OCI-M2 (cell line): ENCODE data around the gene RAB41.
"Not testable (repeated sequence)": the region's sequence is repeated elsewhere in the genome, so short reads cannot be mapped to it uniquely, and the experiment has no call there.

Experiments
- DNase-seq: peaks from one replicate; lab custom pipeline; 2025; ENCODE audit not compliant: unreplicated experiment; lab: John Stamatoyannopoulos, UW

The RAB41 gene

DNA sequence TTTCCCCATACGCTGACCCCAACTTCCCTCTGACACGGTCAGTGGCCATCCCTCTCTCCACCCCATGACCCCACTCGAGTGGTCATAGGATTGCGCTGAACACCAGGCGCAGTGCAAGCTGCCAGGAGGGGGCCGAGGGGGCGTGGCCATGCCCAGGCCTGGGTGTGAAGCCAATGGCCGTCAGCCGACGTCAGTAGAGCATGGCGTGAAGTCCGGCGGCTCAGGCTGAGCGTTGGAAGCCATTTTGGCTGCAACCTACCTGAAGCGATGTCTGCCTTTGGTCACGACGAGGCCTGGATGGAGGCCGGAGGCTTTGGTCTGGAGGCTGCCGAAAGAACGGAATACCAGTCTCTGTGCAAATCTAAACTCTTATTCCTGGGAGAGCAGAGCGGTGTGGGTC is at the start of gene RAB41:
Gene RAB41 (plus strand): TSS at position 222 of the 400 bp plus-strand sequence. CDS start 46 bp downstream, at position 268.
- DNase-seq = no peak

DNA sequence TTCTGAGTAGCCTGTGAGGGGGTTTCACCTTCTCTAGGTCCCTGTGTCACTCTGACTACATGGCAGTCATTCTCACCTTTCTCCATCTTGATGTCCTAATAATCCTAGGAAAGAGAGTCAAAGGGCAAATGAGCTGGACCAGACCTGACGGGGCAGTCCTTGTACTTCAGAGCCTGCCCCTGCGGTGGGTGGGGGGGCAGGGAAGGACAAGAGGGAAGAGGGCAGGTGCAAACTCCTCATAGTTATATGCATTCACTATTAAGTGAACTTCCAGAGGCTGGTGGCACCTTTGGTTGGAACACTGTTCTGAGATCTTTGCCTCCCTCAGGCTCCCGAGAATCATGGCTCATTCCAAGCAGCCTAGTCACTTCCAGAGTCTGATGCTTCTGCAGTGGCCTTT is 47.6 kb upstream of the RAB41 start, which contains the start of gene AWAT1:
Gene AWAT1 (plus strand): TSS at position 301 of the 400 bp plus-strand sequence. CDS start 41 bp downstream, at position 342.
- DNase-seq = no peak

DNA sequence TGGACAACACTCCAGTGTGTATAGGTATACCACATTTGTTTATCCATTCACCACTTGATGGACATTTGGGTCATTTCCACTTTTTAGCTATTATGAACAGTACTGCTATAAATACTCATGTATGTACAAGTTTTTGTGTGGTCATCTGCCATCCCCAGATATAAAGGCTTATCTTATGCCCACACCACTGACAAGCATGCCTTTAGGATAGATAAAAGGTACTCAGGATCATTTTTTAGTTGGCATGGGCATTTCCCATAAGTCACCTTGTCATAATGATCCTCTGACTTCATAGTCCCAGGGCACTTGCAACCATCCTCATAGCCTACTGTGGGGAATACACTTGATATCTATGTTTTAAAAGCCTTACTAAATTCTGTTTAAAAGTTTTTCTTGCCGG is 41.2 kb upstream of the RAB41 start:
- DNase-seq = no peak

DNA sequence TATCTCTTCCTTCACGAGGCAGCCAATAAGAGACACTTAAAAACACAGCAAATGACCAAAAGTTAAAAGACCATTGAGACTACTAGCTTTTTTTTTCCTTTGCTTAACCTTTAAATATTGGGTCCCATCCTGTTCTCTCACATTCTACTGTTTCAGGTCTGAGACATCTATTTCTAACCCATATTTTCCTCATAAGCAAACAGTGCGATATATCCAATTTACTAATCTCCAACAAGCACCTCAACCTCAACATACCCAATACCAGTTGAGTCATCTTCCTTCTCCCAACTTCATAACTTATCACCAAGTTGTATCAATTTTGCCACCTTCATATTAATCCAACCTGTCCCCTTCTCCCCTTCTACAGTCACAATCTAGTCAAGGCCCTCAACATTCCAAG is 40.5 kb upstream of the RAB41 start:
- no peak for DNase-seq

DNA sequence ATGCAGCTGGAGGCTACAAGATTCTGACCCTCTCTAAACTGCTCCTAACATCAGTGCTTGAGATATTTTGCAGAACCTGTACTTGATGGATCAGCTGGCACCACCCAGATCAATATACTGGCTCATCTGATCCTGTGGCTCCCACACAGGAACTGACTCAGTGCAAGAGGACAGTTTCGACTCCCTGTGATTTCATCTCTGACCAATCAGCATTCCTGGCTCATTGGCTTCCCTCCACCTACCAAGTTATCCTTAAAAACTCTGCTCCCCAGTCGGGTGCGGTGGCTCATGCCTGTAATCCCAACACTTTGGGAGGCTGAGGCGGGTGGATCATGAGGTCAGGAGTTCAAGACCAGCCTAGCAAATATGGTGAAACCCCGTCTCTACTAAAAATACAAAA is 38.4 kb upstream of the RAB41 start:
- DNase-seq = not testable (repeated sequence)

DNA sequence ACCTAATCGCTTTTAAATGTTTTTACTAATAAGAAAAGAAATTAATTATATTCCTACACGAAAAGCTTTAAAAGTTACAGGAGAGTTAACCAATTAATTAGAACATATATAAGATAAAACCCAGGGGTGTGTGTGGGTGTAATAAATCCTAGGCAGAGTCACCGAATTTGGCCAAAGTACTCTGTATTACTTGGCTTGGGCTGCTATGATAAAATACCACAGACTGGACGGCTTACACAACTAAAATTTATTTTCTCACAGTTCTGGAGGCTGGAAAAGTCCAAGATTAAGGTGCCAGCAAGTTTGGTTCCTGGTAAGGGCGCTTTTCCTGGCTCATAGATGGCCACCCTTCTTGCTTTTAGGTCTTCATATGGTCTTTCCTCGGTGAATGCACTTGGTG is 37.1 kb upstream of the RAB41 start:
- no peak for DNase-seq

DNA sequence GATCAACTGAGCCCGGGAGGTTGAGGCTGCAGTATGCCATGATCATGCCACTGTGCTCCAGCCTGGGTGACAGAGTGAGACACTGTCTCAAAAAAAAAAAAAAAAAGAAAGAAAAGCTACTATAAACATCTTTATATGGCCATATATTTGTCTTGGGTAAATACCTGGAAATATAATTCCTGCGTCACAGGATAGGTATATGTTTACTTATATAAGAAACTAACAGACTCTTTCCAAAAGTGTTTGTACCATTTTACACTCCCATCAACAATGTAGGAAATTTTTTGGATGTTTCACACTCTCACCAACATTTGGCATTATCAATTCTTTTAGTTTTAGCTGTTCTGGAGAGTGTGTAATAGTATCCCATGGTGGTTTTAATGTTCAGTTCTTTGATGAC is 34.7 kb upstream of the RAB41 start:
- no peak for DNase-seq

DNA sequence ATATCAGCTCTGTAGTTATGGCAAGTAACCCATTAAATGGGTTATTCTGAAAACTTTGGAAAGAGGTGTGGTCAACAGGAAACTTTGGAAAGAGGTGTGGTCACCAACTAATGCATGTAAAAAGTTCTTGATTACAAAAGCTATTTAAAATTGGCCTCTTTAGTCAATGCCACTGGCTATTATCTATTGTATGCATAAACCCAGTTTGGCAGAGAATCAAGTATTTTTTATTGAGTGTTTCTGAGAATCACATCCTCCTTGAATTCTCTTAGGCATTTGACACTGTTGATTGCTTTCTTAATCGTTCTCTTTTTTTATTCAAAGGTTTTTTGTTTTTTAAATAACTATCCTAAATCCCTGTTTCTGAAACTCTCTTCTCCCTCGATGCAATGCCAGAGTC is 29.5 kb upstream of the RAB41 start:
- no peak for DNase-seq

DNA sequence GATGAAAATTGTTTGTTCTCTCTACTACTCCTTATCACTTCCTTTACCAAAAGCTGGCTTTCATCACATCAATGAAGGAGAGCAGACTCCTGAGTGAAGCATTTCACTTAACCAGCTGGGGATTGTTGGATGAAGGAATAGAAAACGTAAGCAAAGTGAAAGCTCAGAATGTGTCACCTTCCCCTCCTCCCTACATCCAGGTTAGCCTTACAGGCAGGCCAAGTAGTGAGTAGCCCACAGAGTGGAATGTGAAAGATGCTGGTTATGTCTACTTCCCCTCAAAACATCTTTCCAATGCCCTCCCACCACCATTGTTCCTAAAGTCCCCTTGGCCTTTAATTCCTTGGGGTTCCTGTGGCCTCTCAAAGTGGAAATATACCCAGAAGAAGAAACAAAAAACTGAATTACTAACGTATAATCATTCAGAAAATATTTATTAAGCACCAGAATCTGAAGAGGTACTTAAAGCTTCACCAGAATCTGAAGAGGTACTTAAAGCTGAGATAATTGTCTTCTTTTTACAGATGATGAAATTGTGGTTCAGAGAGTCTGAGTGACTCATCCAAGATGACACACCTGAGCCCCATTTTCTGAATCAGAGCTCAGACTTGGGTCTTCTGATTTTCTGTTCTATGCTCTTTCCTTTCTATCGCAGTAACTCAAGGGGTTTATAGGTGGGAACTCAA is 28.5 kb upstream of the RAB41 start:
- DNase-seq = no peak

DNA sequence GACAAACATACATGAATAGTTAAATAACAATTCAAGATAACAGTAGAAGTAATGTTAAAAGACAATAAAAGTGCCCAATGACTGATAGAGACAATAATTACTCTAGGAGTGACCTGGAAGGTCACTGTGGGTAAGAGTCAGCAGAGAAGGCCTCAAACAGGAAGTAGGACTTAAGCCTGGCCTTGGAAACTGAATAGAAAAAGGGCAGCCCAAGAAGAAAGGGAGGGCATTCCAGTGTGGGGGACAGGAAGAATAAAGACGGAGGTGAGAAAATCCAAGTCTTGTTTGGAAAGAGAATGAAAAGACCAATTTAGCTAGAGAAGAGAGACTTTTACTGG is 27.9 kb upstream of the RAB41 start:
- no peak for DNase-seq

DNA sequence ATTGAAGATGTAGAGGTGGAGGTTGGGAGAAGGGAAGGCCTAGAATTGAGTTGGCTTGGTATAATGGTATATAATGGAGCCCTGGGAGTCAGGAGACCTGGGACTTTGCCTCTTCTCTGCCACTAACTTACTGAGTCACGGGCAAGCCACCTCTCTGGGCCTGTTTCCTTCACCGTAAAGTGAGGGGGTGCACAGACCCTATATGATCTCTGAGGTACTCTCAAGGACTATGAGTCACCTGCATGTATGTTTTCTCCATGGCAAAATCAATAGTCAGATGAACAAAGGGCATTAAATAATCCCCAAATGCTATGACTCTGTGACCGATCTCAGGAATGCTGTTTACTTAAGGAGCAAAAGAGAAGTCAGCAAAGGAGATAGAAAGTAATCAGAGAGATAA is 27.1 kb upstream of the RAB41 start:
- DNase-seq = no peak

DNA sequence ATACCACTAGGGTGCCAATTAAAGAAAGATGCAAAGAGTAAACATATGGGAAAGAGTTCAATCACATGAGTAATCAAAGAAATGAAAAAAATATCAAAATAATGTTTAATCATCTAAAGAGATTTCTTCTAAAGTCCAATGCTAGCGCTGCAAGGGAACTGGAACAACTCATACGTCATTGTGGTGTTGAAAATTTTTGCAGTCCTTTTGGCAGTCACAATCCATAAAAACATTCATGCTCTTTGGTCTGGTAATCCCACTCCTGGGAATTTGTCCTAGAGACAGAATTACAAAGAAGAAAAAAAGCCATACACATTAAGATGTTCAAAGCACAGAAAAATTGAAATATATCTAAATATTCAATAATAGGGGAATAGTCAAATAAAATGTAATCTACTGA is 26.5 kb upstream of the RAB41 start:
- no peak for DNase-seq

DNA sequence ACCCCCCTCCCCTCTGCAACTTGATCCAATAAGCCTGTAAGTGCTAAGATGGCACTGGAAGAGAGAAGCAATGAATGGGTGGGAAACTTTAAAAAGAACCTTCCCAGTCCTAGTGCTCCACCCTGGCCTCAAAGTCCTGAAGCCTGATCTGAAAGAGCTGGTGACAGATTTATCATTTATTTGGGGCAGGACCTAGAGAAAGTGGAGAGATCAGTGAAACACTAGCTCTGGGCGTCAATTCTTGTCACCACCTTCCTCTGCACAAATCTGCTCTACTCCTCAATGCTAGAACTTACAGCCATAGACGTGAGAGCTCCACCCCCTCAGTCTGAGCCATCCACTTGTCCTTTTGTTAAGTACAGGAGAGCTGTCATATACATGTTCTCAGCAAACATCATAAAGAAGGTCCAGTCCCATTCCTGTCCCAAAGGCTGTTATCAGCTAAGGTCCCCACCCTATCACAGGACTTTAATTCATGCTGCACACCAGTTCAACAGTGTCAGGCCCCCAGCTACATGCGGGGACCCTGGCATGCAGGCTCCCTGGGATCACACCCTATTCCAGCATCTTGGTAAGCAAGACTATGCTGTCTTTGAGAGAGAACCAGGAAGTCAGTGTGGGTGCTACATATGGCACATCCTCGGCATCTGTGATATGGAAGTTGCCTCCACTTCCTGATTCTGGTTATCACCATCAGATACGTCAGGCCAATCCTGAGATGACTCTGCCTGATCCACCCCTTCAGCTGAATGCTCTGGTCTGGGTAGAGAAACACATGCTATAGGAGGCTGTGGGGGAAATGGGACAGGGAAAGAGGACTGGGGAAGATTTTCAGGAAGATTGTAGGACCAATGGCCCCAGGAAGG is 24.3 kb upstream of the RAB41 start:
- DNase-seq = no peak

DNA sequence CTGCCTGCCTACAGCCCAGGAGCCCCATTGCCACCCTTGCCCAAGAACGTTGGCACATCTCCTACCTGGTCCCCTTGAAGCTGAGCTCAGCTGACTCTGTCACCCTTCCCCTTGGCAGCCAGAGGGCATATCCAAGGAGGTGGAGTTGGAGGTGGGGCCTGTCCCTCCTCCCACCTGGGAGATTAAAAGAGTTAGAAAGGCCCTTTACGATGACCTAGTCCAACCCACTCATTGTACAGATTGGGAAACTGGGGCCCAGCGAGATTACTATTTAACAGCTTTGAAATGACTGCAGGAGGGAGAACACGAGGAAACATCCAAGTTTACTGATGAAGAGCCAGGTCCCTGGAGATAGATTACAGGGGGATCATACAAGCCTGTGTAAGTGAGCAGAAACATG is 21.9 kb upstream of the RAB41 start, which contains the start of gene P2RY4:
Gene P2RY4 (minus strand): TSS at position 101 of the 400 bp plus-strand sequence. CDS start 580 bp downstream, outside the sequence.
- no peak for DNase-seq

DNA sequence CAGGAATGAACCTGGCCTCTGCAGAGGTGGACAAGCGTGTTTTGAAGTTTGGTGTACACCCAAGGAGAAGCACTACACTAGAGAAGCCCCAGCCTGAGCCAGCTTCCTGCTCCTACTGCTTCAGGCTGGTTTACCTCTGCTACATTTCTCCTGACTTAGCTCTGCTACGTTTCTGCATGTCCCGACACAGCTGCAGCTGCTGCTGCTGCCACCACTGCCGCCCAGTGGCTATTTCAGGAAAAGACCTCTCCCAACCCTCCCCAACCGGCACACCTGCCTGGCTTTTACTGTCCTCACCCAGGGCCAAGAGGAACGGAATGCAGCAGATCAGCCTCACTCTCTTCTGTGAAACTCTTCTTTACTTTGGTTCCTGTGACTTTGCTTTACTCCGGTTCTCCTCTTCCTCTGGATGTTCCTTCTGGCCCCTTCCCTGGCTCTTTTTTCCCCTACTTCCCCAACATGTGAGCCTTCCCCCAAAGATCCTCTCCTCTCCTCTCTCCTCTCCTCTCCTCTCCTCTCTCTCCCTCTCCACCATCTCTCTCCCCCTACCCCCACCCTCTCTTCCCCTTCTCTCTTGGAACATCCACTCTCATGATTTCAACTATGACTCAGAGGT is 18.9 kb upstream of the RAB41 start:
- DNase-seq = no peak

DNA sequence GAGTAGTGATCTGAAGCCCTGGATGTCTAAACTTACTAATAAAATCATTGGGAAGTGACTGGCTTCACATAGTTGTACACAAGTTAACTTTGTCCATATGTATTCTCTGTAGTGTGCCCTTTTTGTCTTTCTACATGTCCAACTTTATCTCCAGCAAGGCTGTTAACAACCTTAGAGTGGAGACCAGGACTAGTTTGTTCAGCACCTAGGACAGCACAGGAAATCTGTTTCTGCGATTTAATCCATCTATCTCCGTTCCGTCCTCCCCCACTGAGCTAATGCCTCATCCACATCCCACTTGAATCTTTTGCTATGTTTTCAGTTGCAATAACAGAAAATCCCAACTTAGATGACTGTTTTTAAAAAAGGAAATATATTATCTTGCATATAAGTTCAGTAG is 17.2 kb upstream of the RAB41 start:
- no peak for DNase-seq

DNA sequence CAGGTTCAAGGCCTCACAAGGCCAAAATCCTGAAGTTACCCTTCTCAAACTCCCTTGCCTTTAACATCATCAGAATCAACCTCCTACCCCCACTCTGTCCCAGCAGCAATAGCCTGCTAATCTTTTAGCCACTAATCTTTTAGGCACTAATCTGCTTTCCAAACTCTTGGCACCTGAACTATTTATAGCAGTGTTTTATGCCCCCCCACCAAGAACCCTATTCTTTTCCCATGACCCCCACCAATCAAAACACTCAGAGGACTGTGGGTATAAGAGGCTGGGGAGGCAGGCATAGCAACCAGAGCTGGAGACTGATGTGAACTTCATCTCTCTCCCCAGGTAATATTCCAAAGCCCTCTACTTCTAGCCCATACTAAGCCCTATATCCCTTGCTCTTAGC is 13.9 kb upstream of the RAB41 start, which contains the start of gene ARR3:
Gene ARR3 (plus strand): TSS at position 301 of the 400 bp plus-strand sequence. CDS start 1,052 bp downstream, outside the sequence.
- no peak for DNase-seq

DNA sequence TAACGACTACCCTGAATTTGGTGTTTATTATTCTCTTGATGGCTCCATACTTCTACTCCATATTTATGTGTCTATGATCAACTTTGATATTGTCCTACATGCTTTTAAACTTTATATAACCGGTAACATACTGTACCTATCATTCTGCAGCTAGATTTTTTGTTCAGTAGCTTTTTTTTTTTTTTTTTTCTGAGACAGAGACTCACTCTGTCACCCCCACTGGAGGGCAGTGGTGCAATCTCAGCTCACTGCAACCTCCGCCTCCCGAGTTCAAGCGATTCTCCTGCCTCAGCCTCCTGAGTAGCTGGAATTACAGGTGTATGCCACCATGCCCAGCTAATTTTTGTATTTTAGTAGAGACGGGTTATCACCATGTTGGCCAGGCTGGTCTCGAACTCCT is 7.9 kb upstream of the RAB41 start:
- DNase-seq = not testable (repeated sequence)

DNA sequence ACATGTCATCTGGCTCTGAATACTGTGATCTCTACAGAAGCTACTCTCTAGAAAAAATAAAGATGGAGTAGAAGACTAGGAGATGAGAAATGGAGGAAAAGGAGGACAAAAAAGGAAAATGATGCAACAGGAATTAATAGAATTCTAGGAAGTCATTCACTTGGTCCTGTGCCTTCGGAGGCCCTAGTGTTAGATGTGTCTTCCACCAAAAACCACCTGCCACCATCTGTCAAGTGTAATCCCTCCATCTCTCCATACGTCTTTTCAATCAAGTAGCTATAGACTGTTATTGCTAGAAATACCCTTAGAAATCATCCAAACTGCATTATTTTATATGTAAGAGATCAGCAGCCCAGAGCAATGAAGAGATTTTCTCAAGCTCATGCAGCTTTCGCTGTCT is 2.9 kb upstream of the RAB41 start:
- DNase-seq = no peak

DNA sequence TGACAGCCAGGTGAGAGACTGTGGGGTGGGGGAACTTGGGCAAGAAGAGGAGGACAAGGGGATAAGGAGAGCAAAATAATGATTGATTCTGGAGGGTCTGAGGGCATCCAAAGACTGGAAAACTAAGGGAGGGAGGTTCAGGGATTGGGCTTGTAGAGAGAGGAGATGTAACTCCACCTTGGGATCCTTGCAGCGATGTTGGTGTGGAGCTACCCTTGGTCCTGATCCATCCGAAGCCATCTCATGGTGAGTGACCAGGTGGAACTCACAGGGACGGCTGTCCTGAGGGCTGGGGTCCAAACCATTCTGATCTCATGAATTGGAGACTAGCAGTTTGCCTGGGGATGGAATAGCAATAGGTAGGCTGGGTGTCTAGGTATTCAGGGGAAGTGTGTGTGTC is 1.4 kb upstream of the RAB41 start:
- DNase-seq = no peak

DNA sequence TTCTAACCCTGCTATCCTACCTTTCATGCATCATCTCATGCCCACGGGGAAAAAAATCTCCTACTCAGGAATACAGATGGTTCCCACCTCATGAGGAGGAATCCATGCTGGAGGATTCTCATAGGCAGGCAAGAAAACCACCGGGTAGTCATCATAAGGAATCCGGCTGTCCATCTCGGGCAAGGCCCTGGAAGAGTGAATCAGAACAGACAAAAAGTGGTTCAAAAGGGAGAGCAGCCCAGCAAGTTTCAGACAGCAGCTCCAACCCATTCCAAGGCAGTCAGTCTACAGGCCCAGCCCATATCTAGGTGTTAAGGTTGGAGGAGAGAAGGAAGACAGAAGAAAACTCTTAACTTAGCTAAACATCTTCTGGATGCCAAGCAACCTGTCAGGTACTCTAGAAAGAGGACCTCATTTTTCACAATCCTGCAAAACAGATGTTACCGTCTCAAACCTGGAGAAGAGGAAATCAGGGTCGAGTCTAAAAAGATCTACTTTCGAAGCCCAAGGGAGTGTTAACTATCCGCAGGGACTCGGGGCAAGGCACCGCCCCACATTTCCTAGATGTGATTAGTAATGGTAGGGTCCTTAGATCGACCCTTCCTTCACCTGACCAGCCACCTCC is 7.3 kb downstream of the RAB41 start:
- DNase-seq = no peak
